ENCODE data around the gene JAM2.
A peak's percentile ranks its signal among the peaks of the same experiment; 100 is the strongest.
"Not testable (repeated sequence)": the region's sequence is repeated elsewhere in the genome, so short reads cannot be mapped to it uniquely, and the experiment has no call there.

JAM2 gene

GRCh38 chr21:25646474-25646873, 7.4 kb downstream of the JAM2 start:
- no peak for DNase-seq (ENCODE audit: low read depth)

GRCh38 chr21:25647647-25648046, 8.6 kb downstream of the JAM2 start:
- DNase-seq (ENCODE audit: low read depth), result no peak

- no peak for DNase-seq (ENCODE audit: low read depth)
These were observed 10.1 kb downstream of the JAM2 start for GRCh38 chr21:25649146-25649545.

DNA sequence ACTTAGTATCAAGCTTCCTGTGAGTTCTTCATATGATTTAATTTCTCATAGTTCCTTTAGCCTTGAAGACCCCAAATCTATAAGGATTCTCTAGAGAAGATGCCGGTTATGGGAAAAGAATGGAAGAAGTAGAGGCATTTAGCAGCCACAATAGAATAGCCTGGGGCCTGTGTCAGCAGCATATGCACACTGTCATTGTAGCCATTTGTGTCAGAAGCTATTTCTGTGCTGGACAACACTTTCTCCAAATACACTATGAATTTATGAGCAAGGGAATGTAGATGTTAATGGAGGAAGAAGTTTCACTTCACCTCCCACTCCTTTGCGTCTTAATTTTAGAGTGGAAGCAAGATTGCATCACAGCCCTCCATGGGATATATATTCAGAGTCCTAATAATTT, 17.4 kb downstream of the JAM2 start:
- DNase-seq (ENCODE audit: low read depth), result no peak

DNA sequence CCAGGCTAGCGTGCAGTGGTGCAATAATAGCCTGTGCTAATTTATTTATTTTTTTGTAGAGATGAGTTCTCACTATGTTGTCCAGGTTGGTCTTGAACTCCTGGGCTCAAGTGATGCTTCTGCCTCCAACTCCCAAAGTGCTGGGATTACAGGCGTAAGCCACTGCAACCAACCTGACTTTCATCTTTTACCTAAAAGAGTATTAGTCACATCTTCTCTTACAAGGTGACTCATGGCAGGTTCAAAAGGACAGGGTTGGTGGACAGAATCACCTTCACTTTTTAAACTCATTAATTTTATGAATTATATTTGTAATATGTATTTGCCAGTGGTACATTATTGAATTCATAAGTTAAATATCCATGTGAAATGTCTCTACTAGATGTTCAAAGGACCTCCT, 18.1 kb downstream of the JAM2 start:
- no peak for DNase-seq (ENCODE audit: low read depth)

DNA sequence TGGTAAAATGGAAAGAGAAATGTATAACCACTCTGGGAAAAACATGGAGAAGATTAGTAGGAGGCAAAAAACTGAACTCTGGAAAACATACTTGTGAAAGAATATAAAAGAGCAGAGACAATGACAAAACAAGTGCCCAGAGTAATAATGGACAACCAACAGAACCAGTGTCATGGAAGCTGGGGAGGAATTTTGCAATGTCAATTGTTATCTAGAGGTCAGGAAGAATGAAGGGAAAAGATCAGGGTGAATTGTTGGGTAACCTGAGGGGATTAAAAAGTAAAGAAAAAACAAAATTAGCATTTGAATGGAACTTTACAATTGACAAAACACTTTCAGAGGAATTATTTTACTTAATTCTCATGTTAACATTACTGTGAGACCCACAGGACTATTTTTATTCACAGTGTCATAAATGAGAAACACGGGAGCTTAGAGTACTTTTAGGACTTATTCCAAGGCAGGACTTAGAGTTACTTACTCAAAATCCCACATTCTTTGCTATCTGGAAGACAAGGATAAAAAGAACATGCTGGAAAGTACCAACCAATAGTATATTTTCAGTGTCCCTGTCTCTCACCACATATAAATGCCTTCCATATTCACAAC, 19.5 kb downstream of the JAM2 start:
- no peak for DNase-seq (ENCODE audit: low read depth)

DNA sequence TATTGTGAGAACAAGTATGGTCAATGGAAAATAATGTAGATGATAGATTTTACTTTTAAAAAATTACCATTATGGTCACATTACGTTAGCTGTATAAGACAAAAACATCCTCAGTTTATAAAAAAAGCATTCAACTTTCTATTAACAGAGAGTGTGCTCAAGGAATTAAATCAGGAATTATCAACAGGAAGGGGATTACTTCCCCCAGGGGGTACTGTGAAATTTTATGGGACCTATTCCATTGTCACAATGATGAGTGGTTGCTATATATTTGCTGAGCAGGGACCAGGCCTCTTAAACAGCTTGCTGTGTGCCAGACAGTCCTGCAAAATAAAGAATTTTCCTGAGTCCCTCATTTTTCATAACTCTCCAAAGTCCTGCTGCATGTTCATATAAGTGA, 21.2 kb downstream of the JAM2 start:
- DNase-seq (ENCODE audit: low read depth), result no peak

GRCh38 chr21:25664491-25664931, 25.5 kb downstream of the JAM2 start:
- no peak for DNase-seq (ENCODE audit: low read depth)

DNA sequence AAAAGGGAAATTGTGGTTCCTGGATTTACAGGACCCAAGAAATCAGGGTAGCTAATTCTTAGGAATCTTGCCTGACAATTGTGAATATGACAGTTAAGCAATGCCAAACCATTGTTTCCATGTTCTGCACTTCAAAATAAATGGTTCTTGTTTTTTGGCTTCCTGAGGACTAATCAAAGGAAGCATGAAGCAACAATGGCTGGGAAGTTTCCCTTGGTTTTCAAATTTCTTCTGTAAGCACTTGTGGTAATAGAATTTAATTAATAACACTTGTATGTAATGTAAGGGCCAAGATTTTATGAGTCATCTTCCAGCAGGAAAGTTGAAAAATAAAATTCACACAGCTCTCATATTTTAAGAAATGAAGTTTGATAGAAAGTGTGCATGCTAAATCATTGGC, 31.7 kb downstream of the JAM2 start:
- DNase-seq (ENCODE audit: low read depth), result no peak

- DNase-seq (ENCODE audit: low read depth), result no peak
These were observed 37.4 kb downstream of the JAM2 start for GRCh38 chr21:25676451-25676850.

DNA sequence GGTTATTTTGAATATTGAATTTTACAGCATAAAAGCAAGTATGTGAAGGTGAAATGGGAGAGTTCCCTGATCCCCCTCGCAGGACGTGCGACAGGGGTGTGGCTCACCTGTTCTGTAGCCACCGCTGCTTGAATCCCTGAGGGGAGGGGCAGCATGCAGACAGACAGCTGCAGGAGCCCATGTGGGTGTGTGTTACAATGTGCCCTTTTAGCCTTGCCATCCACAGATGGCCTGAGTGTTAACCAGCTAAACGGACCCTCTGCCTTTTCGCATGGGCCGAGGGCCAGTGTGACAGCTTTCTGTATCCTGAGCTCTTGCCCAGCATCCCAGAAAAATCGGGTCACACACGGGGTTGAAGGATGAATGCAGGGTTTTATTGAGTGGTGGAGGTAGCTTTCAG, 43.3 kb downstream of the JAM2 start:
- no peak for DNase-seq (ENCODE audit: low read depth)

- no peak for DNase-seq (ENCODE audit: low read depth)
These were observed 48.7 kb downstream of the JAM2 start for GRCh38 chr21:25687787-25688186.

- no peak for DNase-seq (ENCODE audit: low read depth)
These were observed 49.5 kb downstream of the JAM2 start for GRCh38 chr21:25688275-25689155.

DNA sequence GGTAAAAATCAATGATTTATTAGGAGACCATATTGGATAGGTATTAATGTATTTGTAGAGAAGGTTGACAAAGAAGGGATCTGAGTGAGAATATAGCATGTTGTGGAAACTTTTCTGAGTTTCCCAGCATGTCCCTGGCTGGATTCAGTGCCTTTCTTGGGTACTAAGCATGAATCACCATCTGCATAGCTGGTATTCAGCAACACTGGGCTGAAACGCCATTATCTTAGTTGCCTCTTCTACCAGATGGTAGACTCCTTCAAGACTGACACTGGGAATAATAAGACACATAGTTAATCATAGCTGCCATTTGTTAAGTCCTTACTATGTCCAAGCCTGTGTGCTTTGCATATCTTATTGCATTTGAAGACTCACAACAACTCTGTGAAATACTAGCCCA, 50.2 kb downstream of the JAM2 start:
- no peak for DNase-seq (ENCODE audit: low read depth)

- DNase-seq (ENCODE audit: low read depth), result no peak
These were observed 52.9 kb downstream of the JAM2 start for GRCh38 chr21:25691976-25692375.

- not testable (repeated sequence) for DNase-seq (ENCODE audit: low read depth)
These were observed 56.4 kb downstream of the JAM2 start for GRCh38 chr21:25695461-25695860.

DNA sequence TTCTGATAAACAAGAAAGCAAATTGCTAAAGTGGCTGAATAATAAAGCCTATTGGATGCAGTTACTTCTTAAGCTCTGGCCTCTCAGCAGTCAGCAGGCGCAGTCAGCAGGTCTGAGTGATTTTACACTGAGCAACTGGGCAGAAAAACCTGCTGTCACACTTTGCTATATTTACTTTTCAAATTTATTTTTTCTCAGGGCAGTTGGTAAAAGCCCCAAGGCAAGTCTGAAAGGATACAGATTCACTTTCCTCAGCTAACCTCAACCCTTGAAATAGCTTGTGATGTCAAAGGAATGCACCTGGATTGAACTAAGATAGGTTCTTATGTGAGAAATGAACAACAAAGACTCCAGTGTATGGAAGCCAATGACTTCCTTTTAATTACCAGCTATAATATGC, 61.7 kb downstream of the JAM2 start:
- no peak for DNase-seq (ENCODE audit: low read depth)

DNA sequence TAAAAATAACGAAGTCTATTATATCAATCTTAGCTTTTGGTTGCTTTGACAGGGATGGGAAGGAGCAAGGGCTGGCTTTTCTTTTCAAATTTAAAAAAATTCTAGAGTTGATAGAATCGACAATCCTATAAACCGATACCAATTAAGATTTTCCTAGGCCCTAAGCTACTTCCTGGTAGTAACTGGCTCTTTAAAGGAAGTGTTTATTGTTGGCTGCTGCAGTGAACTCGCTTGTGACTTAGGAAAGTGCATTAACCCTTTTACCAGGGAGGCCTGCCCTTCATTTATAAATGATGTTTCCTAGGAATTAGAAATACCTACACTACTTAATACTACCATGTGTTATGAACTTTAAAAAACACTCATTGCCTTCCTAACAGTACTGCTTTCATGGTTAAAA, 62.5 kb downstream of the JAM2 start:
- no peak for DNase-seq (ENCODE audit: low read depth)

DNA sequence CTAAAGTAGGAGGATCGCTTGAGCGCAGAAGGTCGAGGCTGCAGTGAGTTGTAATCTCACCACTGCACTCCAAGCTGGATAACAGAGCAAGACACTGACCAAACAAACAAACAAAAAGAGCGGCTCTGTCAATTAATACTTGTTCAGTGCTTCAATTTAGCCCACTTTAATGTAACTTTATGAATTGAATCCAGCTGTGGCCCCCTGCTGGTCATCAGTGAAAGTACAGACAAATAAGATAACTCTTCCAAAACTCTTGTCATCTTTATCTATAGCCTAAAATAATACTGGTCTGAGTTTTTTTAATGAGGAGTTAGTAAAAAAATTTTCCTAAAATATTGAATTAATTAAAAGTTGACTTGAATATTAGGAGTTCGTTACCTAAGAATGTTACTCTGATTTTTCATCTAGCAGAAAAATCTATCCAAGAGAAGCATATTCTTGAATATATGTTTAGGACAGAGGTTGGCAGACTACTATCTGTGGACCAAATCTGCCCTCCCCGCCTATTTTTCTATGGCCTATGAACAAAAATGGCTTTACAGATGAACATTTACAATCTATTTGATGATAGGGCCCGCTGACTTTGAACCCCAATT, 69.5 kb downstream of the JAM2 start:
- peak; percentile 14 for DNase-seq (ENCODE audit: low read depth)

GRCh38 chr21:25709684-25710265, 70.7 kb downstream of the JAM2 start:
- DNase-seq (ENCODE audit: low read depth), result no peak

DNA sequence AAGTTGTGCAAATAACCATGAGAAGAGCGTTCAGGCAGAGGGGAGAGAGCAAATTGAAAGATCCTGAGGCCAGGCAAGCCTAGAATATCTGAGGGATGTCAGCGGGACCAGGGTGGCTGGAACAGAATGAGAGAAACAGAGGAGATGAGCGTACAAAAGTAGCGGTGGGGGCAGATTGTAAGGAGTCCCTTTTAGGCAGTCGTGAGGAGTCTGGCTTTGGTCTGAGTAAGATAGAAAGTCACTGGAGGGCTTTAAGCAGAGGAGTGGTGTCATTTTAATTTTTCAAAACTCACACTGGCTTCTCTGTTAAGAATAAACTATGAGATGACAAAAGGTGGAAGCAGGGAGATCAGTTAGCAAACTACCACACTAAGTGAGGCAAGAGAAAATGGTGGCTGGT, 71.5 kb downstream of the JAM2 start:
- no peak for DNase-seq (ENCODE audit: low read depth)

- DNase-seq (ENCODE audit: low read depth), result not testable (repeated sequence)
These were observed 75.0 kb downstream of the JAM2 start for GRCh38 chr21:25714066-25714465.

Data from stimulated activated CD8-positive, alpha-beta memory T cell treated with anti-CD3 and anti-CD28 coated beads, Interleukin-15, amount 100 ng/mL, for 1 hour (primary cell).